ENCODE data around the gene SLC39A11. TPM values are rescaled to one million over a fixed set of nuclear protein-coding genes. Genes with fewer than 3 reads are reported as not detected.

Gene SLC39A11
- total and polyA plus RNA-seq, 4 donors = 4.6 to 23.3 (median 11.4) TPM

DNA sequence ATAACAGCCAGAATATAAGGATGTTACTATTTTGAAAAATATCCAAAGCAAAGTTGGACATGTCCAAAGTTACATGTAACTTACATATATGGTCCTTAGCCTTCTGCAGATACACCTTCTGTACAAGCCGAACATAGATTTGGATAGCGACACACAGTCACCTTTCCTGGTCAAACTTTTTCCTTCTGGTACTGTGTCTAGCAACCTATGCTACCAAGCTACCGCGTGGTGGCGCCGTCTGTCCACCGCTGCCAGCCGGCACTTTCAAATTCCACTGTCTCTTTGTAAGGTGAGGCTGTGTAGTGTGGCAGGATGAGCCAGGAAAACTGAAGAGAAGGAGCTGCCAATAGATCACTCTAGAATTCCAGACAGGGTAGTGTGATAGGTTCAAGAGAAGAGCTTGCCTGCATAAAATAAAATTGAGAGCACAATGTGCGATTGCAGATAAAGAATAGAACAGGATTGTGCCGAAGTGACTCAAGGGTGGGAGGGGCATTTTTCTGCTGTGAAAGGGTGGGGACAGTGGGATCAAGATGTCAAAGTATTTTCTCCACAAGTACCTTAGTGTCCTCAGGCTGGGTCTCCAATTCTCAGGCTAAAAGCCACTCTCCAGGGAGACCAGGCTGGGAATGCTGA, 366.9 kb downstream of the SLC39A11 start:
- H3K27me3 ChIP-seq (ENCODE audit: control insufficient read depth, insufficient read depth, low read length) = no peaks in the 10 kb centered on the region
- 19% methylated on average over 9 of the region's 10 CpGs for WGBS (ENCODE audit: insufficient coverage)
- peaks cover 4% of the 10 kb centered on the region for H3K4me1 ChIP-seq (ENCODE audit: control insufficient read depth, insufficient read depth, low read length)
- H3K9me3 ChIP-seq (ENCODE audit: control insufficient read depth, insufficient read depth, low read length) = no peaks in the 10 kb centered on the region
- no peak overlapping the region for H3K4me3 ChIP-seq (ENCODE audit: low read depth, low read length)
- DNase-seq (ENCODE audit: low read depth in 4 of 6, low spot score in 6 of 6) = peak in 4 of 6 donors; percentile 43 to 93 (median 67)
- H3K27ac ChIP-seq (ENCODE audit: low read depth, low read length) = no peak overlapping the region
- no peaks in the 10 kb centered on the region for H3K36me3 ChIP-seq (ENCODE audit: control insufficient read depth, insufficient read depth, low read length)

DNA sequence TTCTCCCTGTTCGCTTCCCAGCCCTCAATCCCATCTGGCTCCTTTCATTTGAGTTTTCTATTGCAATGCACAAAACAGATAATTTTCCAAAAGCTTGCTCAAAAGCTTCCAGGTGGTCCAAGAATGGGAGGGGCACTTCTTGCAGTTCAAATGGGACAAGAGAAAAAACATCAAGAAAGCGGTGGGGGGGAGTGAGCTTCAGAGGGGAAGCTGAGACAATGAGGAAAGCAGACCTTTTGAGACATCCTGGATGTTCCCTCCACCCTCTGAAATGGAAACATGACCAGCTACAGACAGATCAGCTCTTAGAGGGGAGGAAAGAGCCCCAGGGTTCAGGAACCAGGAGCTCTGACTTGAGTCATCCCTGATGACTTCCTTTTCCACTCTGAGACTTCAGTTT, 368.2 kb downstream of the SLC39A11 start:
- no peaks in the 10 kb centered on the region for H3K36me3 ChIP-seq (ENCODE audit: control insufficient read depth, insufficient read depth, low read length)
- peaks cover 16% of the 10 kb centered on the region for H3K4me1 ChIP-seq (ENCODE audit: control insufficient read depth, insufficient read depth, low read length)
- no peaks in the 10 kb centered on the region for H3K27me3 ChIP-seq (ENCODE audit: control insufficient read depth, insufficient read depth, low read length)
- H3K9me3 ChIP-seq (ENCODE audit: control insufficient read depth, insufficient read depth, low read length) = no peaks in the 10 kb centered on the region
- no peak overlapping the region for H3K4me3 ChIP-seq (ENCODE audit: low read depth, low read length)
- WGBS (ENCODE audit: insufficient coverage) = 83% methylated on average over 1 of the region's 2 CpGs
- no peak overlapping the region for H3K27ac ChIP-seq (ENCODE audit: low read depth, low read length)
- DNase-seq (ENCODE audit: low read depth in 4 of 6, low spot score in 6 of 6) = no peak

DNA sequence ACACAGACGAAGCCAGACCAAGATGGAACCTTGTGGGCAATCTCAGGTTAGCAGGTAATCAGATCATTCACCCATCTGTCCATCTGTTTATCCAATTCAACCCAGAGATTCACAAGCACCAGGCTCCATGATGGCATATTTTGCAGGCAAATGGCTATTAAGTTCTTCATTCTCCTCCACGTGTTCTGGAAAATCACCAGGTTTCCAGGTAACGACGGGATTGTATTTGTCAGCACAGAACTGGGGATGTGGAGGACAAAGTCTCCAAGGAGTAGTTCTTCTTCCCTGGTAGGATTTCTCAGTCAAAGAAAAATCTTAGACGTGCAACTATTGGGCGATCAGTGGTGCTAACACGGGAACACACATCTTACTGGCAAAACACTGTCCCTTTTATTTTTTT, 368.8 kb downstream of the SLC39A11 start:
- Histone ChIP-seq H3K36me3 (ENCODE audit: control insufficient read depth, insufficient read depth, low read length) (no peaks in the 10 kb centered on the region), H3K9me3 (ENCODE audit: control insufficient read depth, insufficient read depth, low read length) (no peaks in the 10 kb centered on the region), H3K4me1 (ENCODE audit: control insufficient read depth, insufficient read depth, low read length) (peaks cover 21% of the 10 kb centered on the region), H3K4me3 (ENCODE audit: low read depth, low read length) (no peak overlapping the region), H3K27me3 (ENCODE audit: control insufficient read depth, insufficient read depth, low read length) (no peaks in the 10 kb centered on the region), H3K27ac (ENCODE audit: low read depth, low read length) (no peak overlapping the region)
- 70% methylated on average over 4 of the region's 7 CpGs for WGBS (ENCODE audit: insufficient coverage)
- DNase-seq (ENCODE audit: low read depth in 4 of 6, low spot score in 6 of 6) = no peak

DNA sequence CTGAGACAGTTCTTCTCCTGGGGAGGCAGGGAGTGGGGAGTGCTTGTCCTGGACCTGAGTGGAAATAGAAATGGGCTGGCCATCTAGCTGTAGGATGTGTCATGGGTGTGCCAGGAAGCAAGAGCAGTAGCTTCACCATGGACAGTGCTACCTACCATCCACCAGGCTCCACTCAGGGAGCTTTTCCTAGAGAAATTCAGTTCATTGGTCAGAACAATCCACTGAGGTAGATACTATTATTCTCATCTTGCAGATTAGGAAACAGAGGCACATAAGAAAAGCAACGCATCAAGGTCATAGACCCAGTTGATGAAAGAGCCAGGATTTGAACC, 372.0 kb downstream of the SLC39A11 start:
- 100% methylated on average over 1 of the region's 1 CpG for WGBS (ENCODE audit: insufficient coverage)
- H3K36me3 ChIP-seq (ENCODE audit: control insufficient read depth, insufficient read depth, low read length) = no peaks in the 10 kb centered on the region
- no peak overlapping the region for H3K4me3 ChIP-seq (ENCODE audit: low read depth, low read length)
- H3K9me3 ChIP-seq (ENCODE audit: control insufficient read depth, insufficient read depth, low read length) = no peaks in the 10 kb centered on the region
- H3K27me3 ChIP-seq (ENCODE audit: control insufficient read depth, insufficient read depth, low read length) = no peaks in the 10 kb centered on the region
- DNase-seq (ENCODE audit: low read depth in 4 of 6, low spot score in 6 of 6) = no peak
- no peak overlapping the region for H3K27ac ChIP-seq (ENCODE audit: low read depth, low read length)
- H3K4me1 ChIP-seq (ENCODE audit: control insufficient read depth, insufficient read depth, low read length) = peaks cover 29% of the 10 kb centered on the region

DNA sequence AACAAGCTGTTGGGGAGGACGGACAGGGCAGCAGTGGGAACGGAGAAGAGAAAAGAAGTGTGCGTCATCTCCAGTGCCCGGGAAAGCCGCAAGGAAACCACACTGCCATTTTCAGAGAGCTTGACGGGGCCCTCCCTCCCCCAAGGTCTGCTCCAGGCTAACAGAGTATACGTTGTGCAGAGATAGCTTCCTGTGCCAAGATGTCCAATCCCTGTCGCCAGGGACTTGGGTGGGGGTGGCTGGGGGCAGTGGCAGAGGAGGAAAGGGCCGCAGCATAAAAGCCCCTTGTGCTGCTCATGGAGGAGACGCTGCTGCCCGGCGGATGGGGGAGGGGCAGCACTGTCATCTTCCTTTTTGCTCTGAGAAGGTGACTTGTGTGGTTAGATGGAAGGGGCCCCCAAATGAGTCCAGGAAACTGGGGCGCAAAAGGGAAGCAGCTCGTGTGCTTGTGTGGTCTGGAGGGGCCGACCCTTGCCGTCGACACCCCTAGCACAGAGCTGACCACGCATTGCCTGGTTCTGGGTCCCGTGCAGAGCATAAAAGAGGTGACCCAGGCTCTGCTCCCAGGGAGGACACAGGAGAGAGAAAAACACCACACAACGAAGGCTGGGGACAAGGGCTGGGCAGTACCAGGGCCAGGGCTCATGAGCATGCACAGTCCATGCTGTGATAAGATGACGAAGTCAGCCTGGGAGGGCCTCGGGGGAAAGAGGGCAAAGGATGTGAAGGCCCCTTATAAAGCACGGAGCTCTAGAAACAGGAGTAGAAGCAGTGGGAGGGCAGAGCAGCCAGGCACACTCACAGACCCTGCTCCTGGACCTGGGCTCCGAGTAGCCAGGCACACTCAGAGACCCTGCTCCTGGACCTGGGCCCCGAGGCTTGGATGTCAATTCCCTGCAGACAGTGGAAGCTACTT, 372.7 kb downstream of the SLC39A11 start:
- H3K4me1 ChIP-seq (ENCODE audit: control insufficient read depth, insufficient read depth, low read length) = peaks cover 29% of the 10 kb centered on the region
- no peak overlapping the region for H3K4me3 ChIP-seq (ENCODE audit: low read depth, low read length)
- WGBS (ENCODE audit: insufficient coverage) = 50% methylated on average over 24 of the region's 25 CpGs
- H3K27me3 ChIP-seq (ENCODE audit: control insufficient read depth, insufficient read depth, low read length) = no peaks in the 10 kb centered on the region
- peak overlapping the region; percentile 45 for H3K27ac ChIP-seq (ENCODE audit: low read depth, low read length)
- no peaks in the 10 kb centered on the region for H3K36me3 ChIP-seq (ENCODE audit: control insufficient read depth, insufficient read depth, low read length)
- peak in 3 of 6 donors; percentile 38 to 73 (median 73) for DNase-seq (ENCODE audit: low read depth in 4 of 6, low spot score in 6 of 6)
- H3K9me3 ChIP-seq (ENCODE audit: control insufficient read depth, insufficient read depth, low read length) = no peaks in the 10 kb centered on the region

DNA sequence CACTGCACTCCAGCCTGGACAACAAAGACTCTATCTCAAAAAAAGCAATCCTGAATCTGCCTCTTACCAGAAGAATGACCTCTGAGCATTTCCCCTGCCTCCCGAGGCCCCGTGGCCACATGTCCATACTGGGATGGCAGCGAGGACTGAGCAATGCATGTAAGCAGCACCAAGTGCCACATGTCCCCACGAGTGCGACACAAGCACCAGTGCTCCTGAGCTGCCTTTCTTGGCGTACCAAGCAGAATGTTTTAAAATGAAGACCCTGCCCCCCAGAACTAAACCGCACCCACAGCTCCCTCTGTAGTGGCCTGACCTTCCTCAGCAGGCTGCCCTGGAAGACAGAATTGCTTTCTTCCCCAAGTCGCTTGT, 373.3 kb downstream of the SLC39A11 start:
- peak overlapping the region; percentile 45 for H3K27ac ChIP-seq (ENCODE audit: low read depth, low read length)
- DNase-seq (ENCODE audit: low read depth in 4 of 6, low spot score in 6 of 6) = no peak
- no peak overlapping the region for H3K4me3 ChIP-seq (ENCODE audit: low read depth, low read length)
- H3K36me3 ChIP-seq (ENCODE audit: control insufficient read depth, insufficient read depth, low read length) = no peaks in the 10 kb centered on the region
- no peaks in the 10 kb centered on the region for H3K9me3 ChIP-seq (ENCODE audit: control insufficient read depth, insufficient read depth, low read length)
- no peaks in the 10 kb centered on the region for H3K27me3 ChIP-seq (ENCODE audit: control insufficient read depth, insufficient read depth, low read length)
- peaks cover 29% of the 10 kb centered on the region for H3K4me1 ChIP-seq (ENCODE audit: control insufficient read depth, insufficient read depth, low read length)
- WGBS (ENCODE audit: insufficient coverage) = 48% methylated on average over 7 of the region's 8 CpGs

DNA sequence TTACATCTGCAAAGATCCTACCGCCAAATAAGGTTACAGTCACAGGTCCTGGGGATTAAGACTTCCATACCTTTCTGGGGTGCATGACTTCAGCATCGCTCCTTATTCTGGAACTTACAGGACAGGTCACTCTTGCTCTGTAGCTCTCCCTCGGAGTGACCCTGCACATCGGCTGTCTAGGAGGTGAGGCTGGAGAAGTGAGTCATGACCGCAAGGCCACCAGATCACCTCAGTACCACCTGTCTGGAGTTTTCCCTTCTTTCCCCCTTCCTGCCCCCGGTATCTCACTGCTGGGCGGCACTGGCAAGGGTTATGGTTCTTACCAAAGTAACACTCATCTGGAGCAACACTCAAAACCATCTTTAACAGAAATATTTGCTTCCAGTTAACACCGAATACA, 374.8 kb downstream of the SLC39A11 start:
- DNase-seq (ENCODE audit: low read depth in 4 of 6, low spot score in 6 of 6) = no peak
- WGBS (ENCODE audit: insufficient coverage) = 97% methylated on average over 6 of the region's 8 CpGs
- H3K27ac ChIP-seq (ENCODE audit: low read depth, low read length) = no peak overlapping the region
- no peak overlapping the region for H3K4me3 ChIP-seq (ENCODE audit: low read depth, low read length)
- H3K4me1 ChIP-seq (ENCODE audit: control insufficient read depth, insufficient read depth, low read length) = peaks cover 29% of the 10 kb centered on the region
- H3K36me3 ChIP-seq (ENCODE audit: control insufficient read depth, insufficient read depth, low read length) = no peaks in the 10 kb centered on the region
- H3K9me3 ChIP-seq (ENCODE audit: control insufficient read depth, insufficient read depth, low read length) = no peaks in the 10 kb centered on the region
- no peaks in the 10 kb centered on the region for H3K27me3 ChIP-seq (ENCODE audit: control insufficient read depth, insufficient read depth, low read length)

DNA sequence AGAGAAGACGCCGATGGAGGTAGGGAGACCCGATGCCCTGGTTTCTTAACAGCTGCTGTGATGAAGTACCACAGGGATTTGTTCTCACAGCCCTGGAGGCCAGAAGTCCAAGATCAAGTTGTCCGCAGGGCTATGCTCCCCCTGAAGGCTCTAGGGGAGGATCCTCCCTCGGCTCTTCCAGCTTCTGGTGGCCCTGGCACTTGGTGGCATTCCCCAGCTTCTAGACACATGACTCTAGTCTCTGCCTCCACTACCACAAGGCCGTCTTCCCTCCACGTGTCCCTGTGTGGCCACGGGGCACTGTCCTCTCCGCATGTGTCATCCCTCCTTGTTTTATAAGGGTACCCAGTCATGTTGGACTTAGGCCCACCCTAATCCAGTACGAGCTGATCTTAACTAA, 375.2 kb downstream of the SLC39A11 start:
- Histone ChIP-seq H3K27me3 (ENCODE audit: control insufficient read depth, insufficient read depth, low read length) (no peaks in the 10 kb centered on the region), H3K27ac (ENCODE audit: low read depth, low read length) (no peak overlapping the region), H3K36me3 (ENCODE audit: control insufficient read depth, insufficient read depth, low read length) (no peaks in the 10 kb centered on the region), H3K4me3 (ENCODE audit: low read depth, low read length) (no peak overlapping the region), H3K4me1 (ENCODE audit: control insufficient read depth, insufficient read depth, low read length) (peaks cover 29% of the 10 kb centered on the region), H3K9me3 (ENCODE audit: control insufficient read depth, insufficient read depth, low read length) (no peaks in the 10 kb centered on the region)
- no peak for DNase-seq (ENCODE audit: low read depth in 4 of 6, low spot score in 6 of 6)
- 94% methylated on average over 10 of the region's 10 CpGs for WGBS (ENCODE audit: insufficient coverage)

DNA sequence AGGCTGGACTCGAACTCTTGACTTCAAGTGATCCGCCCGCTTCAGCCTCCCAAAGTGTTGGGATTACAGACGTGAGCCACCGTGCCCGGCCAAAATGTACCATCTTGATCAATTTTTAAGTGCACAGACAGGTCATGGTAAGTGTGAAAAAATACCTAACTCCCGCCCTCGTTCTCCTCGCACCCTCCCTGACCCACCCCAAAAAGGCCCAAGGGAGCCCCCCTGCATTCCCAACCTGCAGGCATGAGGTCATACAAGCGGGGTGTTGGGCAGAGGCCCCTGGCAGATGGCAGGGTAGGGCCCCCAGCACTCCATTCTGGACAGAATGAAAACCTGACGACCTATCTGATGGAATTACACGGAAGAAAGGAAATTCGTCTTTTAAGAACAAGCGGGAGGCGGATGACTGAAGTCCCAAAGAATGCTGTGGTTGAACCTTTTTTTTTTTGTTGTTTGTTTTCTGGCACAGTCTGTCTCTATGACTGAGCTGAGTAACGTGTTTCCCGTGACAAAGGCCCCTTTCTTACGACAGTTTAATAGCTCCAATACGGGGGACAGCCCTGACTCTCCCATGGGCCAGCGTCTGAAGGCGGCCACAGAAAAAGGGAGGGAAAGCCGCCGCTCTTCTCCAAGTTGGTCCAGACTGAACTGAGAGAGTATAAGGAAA, 376.4 kb downstream of the SLC39A11 start:
- peak overlapping the region; percentile 67 for H3K27ac ChIP-seq (ENCODE audit: low read depth, low read length)
- no peak overlapping the region for H3K4me3 ChIP-seq (ENCODE audit: low read depth, low read length)
- peak in 2 of 6 donors; percentile 48 to 63 for DNase-seq (ENCODE audit: low read depth in 4 of 6, low spot score in 6 of 6)
- no peaks in the 10 kb centered on the region for H3K36me3 ChIP-seq (ENCODE audit: control insufficient read depth, insufficient read depth, low read length)
- H3K27me3 ChIP-seq (ENCODE audit: control insufficient read depth, insufficient read depth, low read length) = no peaks in the 10 kb centered on the region
- 79% methylated on average over 12 of the region's 23 CpGs for WGBS (ENCODE audit: insufficient coverage)
- H3K9me3 ChIP-seq (ENCODE audit: control insufficient read depth, insufficient read depth, low read length) = peaks cover 2% of the 10 kb centered on the region
- H3K4me1 ChIP-seq (ENCODE audit: control insufficient read depth, insufficient read depth, low read length) = peaks cover 29% of the 10 kb centered on the region
